Thyroid gland (tissue), 4 donors: ENCODE data around the gene ABO.

Experiments
- CTCF ChIP-seq, 6 experiments: fragments of 200-600 bp in 3 of 6; fragments of 450-650 bp in 3 of 6; sonication (generic) in 3 of 6; IDR thresholded peaks; one replicate each; pipeline ENCODE4 v1.5.1; 2016 to 2019; ENCODE audit warnings: antibody characterized with exemption in 6 of 6, mild to moderate bottlenecking in 2 of 6, inconsistent platforms in 1 of 6, moderate library complexity in 1 of 6
- POLR2A ChIP-seq, 2 donors: fragments of 450-650 bp; IDR thresholded peaks; one replicate each; pipeline ENCODE4 v1.6.1; 2017; ENCODE audit warnings: antibody characterized with exemption in 2 of 2, mild to moderate bottlenecking in 2 of 2, moderate library complexity in 1 of 2

- TF ChIP-seq CTCF (IDR thresholded peaks at IDR 0.05) (no peak), POLR2A (IDR thresholded peaks at IDR 0.05) (no peak)
These were observed 15.8 kb upstream of the ABO start for GRCh38 chr9:133290751-133291302.
